Left lung (tissue), 10 donors: ENCODE results near the gene CDC42BPA. TPM values are rescaled to one million over a fixed set of nuclear protein-coding genes. Genes with fewer than 3 reads are reported as not detected.

Experiments used
- ATAC-seq: fragments of 200-7000 bp; cut with Tn5 transposase; one replicate; pipeline ENCODE4 v1.9.1; 2020; ENCODE audit warnings: moderate library complexity
- DNase-seq, 4 donors: peaks; one replicate each; pipeline ENCODE4 v3.0.0-alpha.2; 2013 to 2020
- H3K27ac ChIP-seq, 2 donors: fragments of 200-600 bp; sonication (generic) in 1 of 2; one replicate each; pipeline versions ENCODE4 v1.5.0 to v1.8.0; 2020 to 2021
- H3K27me3 ChIP-seq, 2 donors: fragments of 200-600 bp; sonication (generic) in 1 of 2; one replicate each; pipeline versions ENCODE4 v1.5.0 to v1.8.0; 2020 to 2021
- H3K36me3 ChIP-seq, 2 donors: fragments of 200-600 bp; sonication (generic) in 1 of 2; one replicate each; pipeline versions ENCODE4 v1.5.0 to v1.8.0; 2020 to 2021
- H3K4me1 ChIP-seq, 2 donors: fragments of 200-600 bp; one replicate each; pipeline ENCODE4 v1.8.0; 2021
- H3K4me3 ChIP-seq, 2 donors: fragments of 200-600 bp; sonication (generic) in 1 of 2; one replicate each; pipeline versions ENCODE4 v1.5.0 to v1.8.0; 2020 to 2021; ENCODE audit warnings: mild to moderate bottlenecking in 1 of 2
- H3K9me3 ChIP-seq, 2 donors: fragments of 200-600 bp; sonication (generic) in 1 of 2; one replicate each; pipeline versions ENCODE4 v1.5.0 to v1.8.0; 2020 to 2021
- CTCF ChIP-seq, 2 donors: fragments of 200-600 bp; sonication (generic) in 1 of 2; IDR thresholded peaks; one replicate each; pipeline versions ENCODE4 v1.5.0 to v1.8.0; 2021; ENCODE audit warnings: antibody characterized with exemption in 2 of 2
- intact Hi-C, 2 donors: fragments of 100-400 bp; cut with DNase I; formaldehyde crosslinking; loops; one replicate each; pipeline versions ENCODE4 v1.11.2 to v1.14.2; 2022
- polyA plus RNA-seq, 6 donors: library from polyadenylated mRNA; unstranded; fragments of 120-200 nt; gene quantifications; one replicate each; pipeline ENCODE4 v1.2.1, GENCODE V29; 2013; ENCODE audit not compliant: insufficient read length in 6 of 6
- total RNA-seq, 2 donors: library from RNA; stranded (reverse); fragmentation: NEBNext Ultra II Directional; extraction: Animal tissue kit (Norgen Biotek cat#: 25700); gene quantifications; one replicate each; pipeline ENCODE4 v1.2.1, GENCODE V29; 2021
- donor health status: DM: no; HTN: yes; CAD: no.
- donor health status: DM: no; HTN: no; CAD: no.

Gene CDC42BPA
- total and polyA plus RNA-seq, 8 donors = 35.8 to 49.0 (median 43.4) TPM

GRCh38 chr1:227260433-227260832, 57.9 kb downstream of the CDC42BPA start:
- intact Hi-C loops = no loop called here
- no peak overlapping the region for H3K27ac ChIP-seq
- ATAC-seq (no peak), DNase-seq (no peak)
- no peaks in the 10 kb centered on the region for H3K27me3 ChIP-seq
- H3K36me3 ChIP-seq = no peaks in the 10 kb centered on the region
- H3K4me3 ChIP-seq = no peak overlapping the region
- no peaks in the 10 kb centered on the region for H3K9me3 ChIP-seq
- no peak for TF ChIP-seq CTCF (IDR thresholded peaks at IDR 0.05)
- no peaks in the 10 kb centered on the region for H3K4me1 ChIP-seq

- ATAC-seq (no peak), DNase-seq (no peak)
- no peak for TF ChIP-seq CTCF (IDR thresholded peaks at IDR 0.05)
- Histone ChIP-seq H3K36me3 (no peaks in the 10 kb centered on the region), H3K4me3 (no peak overlapping the region), H3K27ac (no peak overlapping the region), H3K27me3 (no peaks in the 10 kb centered on the region), H3K4me1 (no peaks in the 10 kb centered on the region), H3K9me3 (no peaks in the 10 kb centered on the region)
- intact Hi-C loops = no loop called here
Measured at GRCh38 chr1:227257964-227258363, 60.3 kb downstream of the CDC42BPA start.

GRCh38 chr1:227255086-227255732, 63.1 kb downstream of the CDC42BPA start:
- Histone ChIP-seq H3K36me3 (no peaks in the 10 kb centered on the region), H3K27me3 (no peaks in the 10 kb centered on the region), H3K4me1 (no peaks in the 10 kb centered on the region), H3K9me3 (no peaks in the 10 kb centered on the region), H3K4me3 (no peak overlapping the region), H3K27ac (no peak overlapping the region)
- no peak for TF ChIP-seq CTCF (IDR thresholded peaks at IDR 0.05)
- ATAC-seq (no peak), DNase-seq (no peak)
- intact Hi-C loops = no loop called here

GRCh38 chr1:227253065-227253464, 65.2 kb downstream of the CDC42BPA start:
- no peak for DNase-seq
- H3K36me3 ChIP-seq = no peaks in the 10 kb centered on the region

More at GRCh38 chr1:227253065-227253464, 65.2 kb downstream of the CDC42BPA start:
- Histone ChIP-seq H3K27me3 (no peaks in the 10 kb centered on the region), H3K4me3 (no peak overlapping the region), H3K4me1 (no peaks in the 10 kb centered on the region), H3K9me3 (no peaks in the 10 kb centered on the region), H3K27ac (no peak overlapping the region)
- no peak for TF ChIP-seq CTCF (IDR thresholded peaks at IDR 0.05)
- intact Hi-C loops = no loop called here
- ATAC-seq = no peak
